GM19043 (cell line): Measurements from ENCODE around the gene THAP10.
"Not testable (repeated sequence)": the region's sequence is repeated elsewhere in the genome, so short reads cannot be mapped to it uniquely, and the experiment has no call there.

ENCODE experiments used
- ATAC-seq: cut with Tn5 transposase; IDR thresholded peaks from one replicate; pipeline ENCODE4 v1.9.1; 2021; ENCODE audit warnings: low read depth; ENCODE audit not compliant: unreplicated experiment

Gene THAP10

GRCh38 chr15:70892002-70892911 is at the start of gene THAP10, which contains the start of gene LRRC49:
Gene THAP10 (minus strand): TSS chr15:70892433. CDS start chr15:70892272, 161 bp downstream.
Gene LRRC49 (plus strand): TSS chr15:70892826. CDS start chr15:70892895, 69 bp downstream.
- ATAC-seq, result peak; percentile 75

- ATAC-seq, result no peak
Observed at GRCh38 chr15:70936326-70936725, 44.1 kb upstream of the THAP10 start.

- ATAC-seq, result no peak
Observed at GRCh38 chr15:70935631-70936030, 43.4 kb upstream of the THAP10 start.

- ATAC-seq, result no peak
Observed at GRCh38 chr15:70933411-70933810, 41.2 kb upstream of the THAP10 start.

GRCh38 chr15:70932397-70932796 is 40.2 kb upstream of the THAP10 start:
- no peak for ATAC-seq

GRCh38 chr15:70931821-70932220 is 39.6 kb upstream of the THAP10 start:
- ATAC-seq, result no peak

- not testable (repeated sequence) for ATAC-seq
Observed at GRCh38 chr15:70926914-70927313, 34.7 kb upstream of the THAP10 start.

- no peak for ATAC-seq
Observed at GRCh38 chr15:70923311-70924080, 31.3 kb upstream of the THAP10 start.

GRCh38 chr15:70922119-70922518 is 29.9 kb upstream of the THAP10 start:
- ATAC-seq, result no peak

GRCh38 chr15:70920981-70921696 is 28.9 kb upstream of the THAP10 start:
- ATAC-seq, result no peak

- no peak for ATAC-seq
Observed at GRCh38 chr15:70917955-70918354, 25.7 kb upstream of the THAP10 start.

GRCh38 chr15:70916531-70916930 is 24.3 kb upstream of the THAP10 start:
- ATAC-seq, result no peak

GRCh38 chr15:70912187-70912586 is 20.0 kb upstream of the THAP10 start:
- no peak for ATAC-seq

GRCh38 chr15:70910958-70911357 is 18.7 kb upstream of the THAP10 start:
- no peak for ATAC-seq

- ATAC-seq, result no peak
Observed at GRCh38 chr15:70907784-70908471, 15.7 kb upstream of the THAP10 start.

- ATAC-seq, result no peak
Observed at GRCh38 chr15:70906842-70907241, 14.6 kb upstream of the THAP10 start.

GRCh38 chr15:70902107-70902506 is 9.9 kb upstream of the THAP10 start:
- no peak for ATAC-seq

- ATAC-seq, result no peak
Observed at GRCh38 chr15:70892912-70893560, 803 bp upstream of the THAP10 start.

GRCh38 chr15:70882361-70882760 is 9.9 kb downstream of the THAP10 start:
- ATAC-seq, result no peak

- ATAC-seq, result no peak
Observed at GRCh38 chr15:70880781-70881180, 11.5 kb downstream of the THAP10 start.
